ENCODE measurements around the gene PAF1.

PAF1 gene

GRCh38 chr19:39416152-39417120 is 25.5 kb upstream of the PAF1 start:
- no peak for DNase-seq

GRCh38 chr19:39415111-39416046 is 24.5 kb upstream of the PAF1 start:
- no peak for DNase-seq

GRCh38 chr19:39413911-39414608 is 23.2 kb upstream of the PAF1 start:
- DNase-seq, result no peak

- DNase-seq, result peak; percentile 44
Measured at GRCh38 chr19:39413272-39413910, 22.5 kb upstream of the PAF1 start.

- DNase-seq, result no peak
Measured at GRCh38 chr19:39412867-39413271, 22.0 kb upstream of the PAF1 start.

GRCh38 chr19:39412100-39412866 is 21.4 kb upstream of the PAF1 start, which contains the start of gene PLEKHG2:
Gene PLEKHG2, plus strand, starts transcription at chr19:39412669. Its CDS starts 1,418 bp downstream, at chr19:39414087.
- DNase-seq, result peak; percentile 99

GRCh38 chr19:39411832-39412099 is 20.9 kb upstream of the PAF1 start:
- peak; percentile 98 for DNase-seq

GRCh38 chr19:39411081-39411831 is 20.4 kb upstream of the PAF1 start:
- DNase-seq, result no peak

- DNase-seq, result no peak
Measured at GRCh38 chr19:39410831-39411080, 19.9 kb upstream of the PAF1 start.

- no peak for DNase-seq
Measured at GRCh38 chr19:39410017-39410830, 19.3 kb upstream of the PAF1 start.

- peak; percentile 10 for DNase-seq
Measured at GRCh38 chr19:39409208-39410016, 18.5 kb upstream of the PAF1 start.

- DNase-seq, result no peak
Measured at GRCh38 chr19:39408392-39409207, 17.7 kb upstream of the PAF1 start.

GRCh38 chr19:39407660-39408391 is 16.9 kb upstream of the PAF1 start:
- no peak for DNase-seq

GRCh38 chr19:39407410-39407659 is 16.4 kb upstream of the PAF1 start:
- DNase-seq, result no peak

GRCh38 chr19:39406656-39407409 is 15.9 kb upstream of the PAF1 start, which contains the start of gene ZFP36:
Gene ZFP36, plus strand, starts transcription at chr19:39406847. Its CDS starts 58 bp downstream, at chr19:39406905.
- peak; percentile 48 for DNase-seq

GRCh38 chr19:39405958-39406655 is 15.2 kb upstream of the PAF1 start:
- peak; percentile 38 for DNase-seq
